Measurements from ENCODE around the gene NIT1. TPM values are rescaled to one million over a fixed set of nuclear protein-coding genes. Genes with fewer than 3 reads are reported as not detected.
A peak's percentile ranks its signal among the peaks of the same experiment; 100 is the strongest.

NIT1 gene
- polyA plus RNA-seq, 1 donor, result 80.6 TPM

DNA sequence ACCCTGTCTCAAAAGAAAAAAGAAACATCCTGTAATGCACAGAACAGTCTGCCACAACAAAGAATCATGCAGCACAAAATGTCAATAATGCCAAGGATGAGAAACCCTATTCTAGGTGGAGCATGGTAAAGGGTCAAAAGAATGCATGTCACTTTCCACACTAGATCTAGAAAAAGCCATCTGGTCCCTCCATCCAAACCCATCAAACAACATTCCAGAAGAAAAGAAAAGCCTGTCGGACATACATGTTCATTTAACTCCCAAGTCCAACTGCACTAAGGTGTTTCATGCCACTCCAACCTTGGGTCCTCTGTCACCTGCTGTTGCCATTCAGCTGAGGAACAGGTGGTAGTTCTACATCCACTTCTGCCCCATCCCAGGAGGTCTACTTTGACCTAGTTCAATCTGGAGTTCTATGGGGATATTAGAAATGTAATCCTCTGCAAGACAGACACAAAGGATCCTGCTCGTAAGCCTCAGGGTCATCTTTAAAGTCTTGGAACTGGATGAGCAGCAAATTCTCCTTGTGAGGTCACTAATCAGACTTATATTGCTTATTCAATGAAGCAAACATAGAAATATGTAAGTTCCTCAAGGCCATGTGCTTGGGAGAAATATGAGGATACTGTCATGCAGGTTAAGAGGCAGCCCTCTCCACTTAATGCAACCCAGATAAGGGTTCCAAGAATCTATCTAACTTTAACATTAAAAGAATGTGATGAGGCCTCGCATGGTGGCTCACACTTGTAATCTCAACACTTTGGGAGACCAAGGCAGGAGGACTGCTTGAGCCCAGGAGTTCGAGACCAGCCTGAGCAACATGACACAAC lies 10.9 kb downstream of the NIT1 start:
- Histone ChIP-seq H3K27me3 (ENCODE audit: control insufficient read depth, insufficient read depth, low read length) (no peaks in the 10 kb centered on the region), H3K4me1 (ENCODE audit: control insufficient read depth, insufficient read depth, low read length) (peaks cover 5% of the 10 kb centered on the region), H3K36me3 (ENCODE audit: control insufficient read depth, insufficient read depth, low read length) (peaks cover 52% of the 10 kb centered on the region), H3K9me3 (ENCODE audit: control insufficient read depth, low read depth, low read length) (no peaks in the 10 kb centered on the region), H3K4me3 (ENCODE audit: low read length) (no peak overlapping the region), H3K27ac (ENCODE audit: low read length) (no peak overlapping the region)
- WGBS (ENCODE audit: insufficient coverage, low lambda C conversion rate), result 83% methylated on average over 1 of the region's 4 CpGs
- no peak for DNase-seq

DNA sequence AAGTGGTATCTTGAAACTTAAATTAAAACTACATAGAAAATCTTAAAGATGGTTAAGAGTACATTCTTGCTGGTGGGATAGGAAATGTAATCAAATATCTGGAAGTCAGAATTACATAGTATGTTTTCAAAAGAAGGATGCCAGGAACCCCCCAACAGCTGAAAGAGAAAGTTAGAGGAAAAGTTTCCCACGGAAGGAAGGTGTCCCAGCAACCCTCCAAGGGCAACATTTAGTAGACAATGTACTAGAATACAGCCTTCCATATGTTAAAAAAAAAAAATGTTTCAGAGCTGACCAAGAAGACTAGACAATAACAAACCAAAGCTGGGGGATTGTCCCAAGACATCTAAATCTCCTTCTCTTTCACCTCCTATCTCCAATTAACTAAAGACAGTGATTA lies 12.4 kb downstream of the NIT1 start:
- Histone ChIP-seq H3K27me3 (ENCODE audit: control insufficient read depth, insufficient read depth, low read length) (no peaks in the 10 kb centered on the region), H3K9me3 (ENCODE audit: control insufficient read depth, low read depth, low read length) (no peaks in the 10 kb centered on the region), H3K4me1 (ENCODE audit: control insufficient read depth, insufficient read depth, low read length) (peaks cover 5% of the 10 kb centered on the region), H3K4me3 (ENCODE audit: low read length) (no peak overlapping the region), H3K36me3 (ENCODE audit: control insufficient read depth, insufficient read depth, low read length) (peaks cover 40% of the 10 kb centered on the region), H3K27ac (ENCODE audit: low read length) (no peak overlapping the region)
- no peak for DNase-seq
- WGBS (ENCODE audit: insufficient coverage, low lambda C conversion rate), result 83% methylated on average over 1 of the region's 1 CpG

DNA sequence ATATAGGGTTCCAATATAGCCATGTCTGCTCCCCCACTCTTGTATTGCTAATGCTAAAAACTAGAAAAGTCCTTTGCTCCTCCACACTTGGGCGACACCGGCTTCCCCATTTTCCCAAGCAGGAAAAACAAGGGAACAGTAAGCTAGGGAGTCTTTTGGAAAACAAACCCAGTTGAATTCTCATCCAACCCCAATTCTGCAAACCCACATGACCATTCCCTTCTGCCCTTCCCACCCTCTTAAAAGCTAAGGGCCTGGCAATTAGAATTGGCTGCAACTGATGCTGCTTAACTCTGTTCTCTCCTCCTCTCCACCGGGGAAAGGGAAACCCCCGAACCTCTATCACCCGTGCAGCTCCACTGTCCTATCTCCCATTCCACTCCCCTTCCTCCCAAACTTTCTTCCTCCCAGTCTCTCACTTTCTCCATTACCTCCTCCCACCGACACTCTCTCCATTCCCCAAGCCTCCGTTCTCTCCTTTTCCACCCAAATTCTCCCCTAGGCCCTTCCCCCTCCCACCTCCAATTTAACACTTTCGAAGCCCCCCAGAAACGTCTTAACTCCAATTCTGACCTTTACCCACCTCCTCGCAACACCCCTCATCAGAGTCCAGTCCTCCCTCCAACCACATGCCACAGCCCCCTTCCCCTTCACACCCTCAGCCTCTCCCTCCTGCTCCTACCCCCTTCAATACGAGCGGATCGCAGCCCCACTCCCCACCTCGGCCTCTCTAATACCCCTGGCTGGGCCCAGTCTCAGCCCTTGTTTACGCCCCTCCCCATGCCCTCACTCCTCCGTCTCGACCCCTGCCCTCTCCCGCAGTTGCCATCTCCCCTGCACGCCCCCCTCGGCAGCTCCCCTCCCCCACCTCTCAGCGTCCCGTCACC lies 13.9 kb downstream of the NIT1 start:
- H3K27me3 ChIP-seq (ENCODE audit: control insufficient read depth, insufficient read depth, low read length), result no peaks in the 10 kb centered on the region
- H3K27ac ChIP-seq (ENCODE audit: low read length), result peak overlapping the region; percentile 65
- peak; percentile 22 to 39 for DNase-seq
- peaks cover 30% of the 10 kb centered on the region for H3K36me3 ChIP-seq (ENCODE audit: control insufficient read depth, insufficient read depth, low read length)
- WGBS (ENCODE audit: insufficient coverage, low lambda C conversion rate), result 0% methylated on average over 3 of the region's 22 CpGs
- peaks cover 5% of the 10 kb centered on the region for H3K4me1 ChIP-seq (ENCODE audit: control insufficient read depth, insufficient read depth, low read length)
- no peaks in the 10 kb centered on the region for H3K9me3 ChIP-seq (ENCODE audit: control insufficient read depth, low read depth, low read length)
- H3K4me3 ChIP-seq (ENCODE audit: low read length), result peak overlapping the region; percentile 70

DNA sequence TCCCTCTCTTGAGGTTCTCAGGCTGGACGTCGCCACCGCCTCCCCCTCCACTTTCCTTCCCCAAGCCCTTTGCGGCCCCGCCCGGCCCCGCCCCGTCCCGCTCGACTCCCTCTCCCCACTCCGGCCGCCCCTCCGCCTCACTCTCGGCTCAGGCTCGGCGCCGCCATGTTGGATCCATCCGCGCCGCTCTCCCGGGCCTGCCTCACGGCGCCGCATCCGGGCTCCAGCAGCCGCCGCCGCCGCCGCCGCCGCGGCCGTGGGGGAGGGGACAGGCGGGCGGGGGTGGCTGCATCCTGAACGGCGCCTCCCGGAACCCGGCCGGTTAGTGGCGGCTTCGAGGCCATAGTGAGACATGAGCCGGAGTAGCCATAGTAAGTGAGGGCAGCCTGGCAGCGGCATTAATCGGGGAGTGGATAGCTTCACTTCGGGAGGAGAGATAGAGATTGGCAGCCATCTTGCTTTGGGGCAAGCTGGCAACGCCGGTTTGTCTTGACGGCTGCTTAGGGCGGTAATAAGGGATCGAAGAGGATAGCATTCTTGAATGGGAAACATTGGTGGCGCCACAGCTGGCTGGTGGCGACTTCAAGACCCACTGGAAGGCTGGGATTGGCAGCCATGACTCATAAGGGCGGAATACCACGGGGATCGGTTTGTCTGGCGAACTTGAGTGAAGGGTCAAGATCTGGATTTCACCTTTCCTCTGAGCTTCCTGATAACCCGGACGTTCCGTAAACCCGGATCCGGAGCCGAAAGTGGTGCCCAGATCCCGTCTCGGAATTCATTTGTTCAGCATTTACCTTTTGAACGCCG lies 14.7 kb downstream of the NIT1 start, which contains the start of gene DEDD:
Gene DEDD (minus strand): TSS at position 258 of the 810 bp plus-strand sequence. CDS start 8,205 bp downstream, outside the sequence.
- Histone ChIP-seq H3K9me3 (ENCODE audit: control insufficient read depth, low read depth, low read length) (no peaks in the 10 kb centered on the region), H3K27ac (ENCODE audit: low read length) (peak within 1 kb of the TSS; percentile 95), H3K4me1 (ENCODE audit: control insufficient read depth, insufficient read depth, low read length) (peaks cover 5% of the 10 kb centered on the region), H3K4me3 (ENCODE audit: low read length) (peak within 1 kb of the TSS; percentile 70), H3K27me3 (ENCODE audit: control insufficient read depth, insufficient read depth, low read length) (no peaks in the 10 kb centered on the region), H3K36me3 (ENCODE audit: control insufficient read depth, insufficient read depth, low read length) (peaks cover 21% of the 10 kb centered on the region)
- no CpG with 5 or more reads among the region's 68 CpGs for WGBS (ENCODE audit: insufficient coverage, low lambda C conversion rate)
- peak; percentile 95 to 99 for DNase-seq

DNA sequence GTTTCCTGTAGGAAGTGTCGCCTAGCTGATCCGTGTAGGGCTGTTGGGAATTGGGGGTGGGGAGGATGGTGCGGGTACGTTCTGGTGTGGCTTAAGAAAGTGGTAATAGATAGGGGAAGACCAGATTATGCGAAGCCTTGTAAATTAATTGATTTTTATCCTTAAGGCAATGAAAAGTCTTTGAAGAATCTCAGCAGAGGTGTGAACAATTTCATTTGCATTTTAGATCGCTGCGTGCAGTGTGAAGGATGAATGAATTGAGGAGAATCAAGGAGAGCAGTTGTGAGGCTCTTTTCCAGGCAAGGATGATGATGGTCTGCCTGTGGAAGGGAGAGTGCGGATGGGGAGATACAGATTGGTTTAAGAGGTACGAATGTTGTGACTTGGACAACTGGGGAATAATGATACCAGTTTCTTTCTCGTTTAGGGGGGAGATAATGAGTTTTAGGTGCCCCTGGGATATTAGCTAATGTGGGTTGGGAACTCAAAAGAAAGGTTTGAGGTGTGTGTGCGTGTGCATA lies 15.4 kb downstream of the NIT1 start:
- Histone ChIP-seq H3K27me3 (ENCODE audit: control insufficient read depth, insufficient read depth, low read length) (no peaks in the 10 kb centered on the region), H3K27ac (ENCODE audit: low read length) (peak overlapping the region; percentile 95), H3K4me3 (ENCODE audit: low read length) (peak overlapping the region; percentile 70), H3K4me1 (ENCODE audit: control insufficient read depth, insufficient read depth, low read length) (peaks cover 5% of the 10 kb centered on the region), H3K9me3 (ENCODE audit: control insufficient read depth, low read depth, low read length) (no peaks in the 10 kb centered on the region), H3K36me3 (ENCODE audit: control insufficient read depth, insufficient read depth, low read length) (peaks cover 15% of the 10 kb centered on the region)
- no peak for DNase-seq
- WGBS (ENCODE audit: insufficient coverage, low lambda C conversion rate), result 5% methylated on average over 6 of the region's 11 CpGs

DNA sequence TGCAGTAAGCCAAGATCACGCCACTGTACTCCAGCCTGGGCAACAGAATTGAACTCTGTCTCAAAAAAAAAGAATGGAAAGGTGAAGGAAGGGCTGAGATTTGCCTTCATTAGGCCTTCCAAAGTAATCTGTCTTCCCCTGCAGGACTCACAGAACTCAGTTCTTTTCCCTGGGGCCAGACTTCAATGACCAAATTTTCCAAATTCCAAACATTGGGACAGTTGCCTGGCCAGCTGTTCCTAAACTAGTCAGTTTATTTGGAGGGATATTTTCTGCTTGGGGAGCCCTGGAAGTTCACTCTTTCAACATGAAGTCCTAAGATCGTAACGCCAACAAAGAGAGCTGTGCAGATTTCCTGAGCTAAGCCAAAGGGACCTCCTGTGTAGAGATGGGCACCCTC lies 20.0 kb downstream of the NIT1 start:
- no peaks in the 10 kb centered on the region for H3K36me3 ChIP-seq (ENCODE audit: control insufficient read depth, insufficient read depth, low read length)
- H3K27me3 ChIP-seq (ENCODE audit: control insufficient read depth, insufficient read depth, low read length), result no peaks in the 10 kb centered on the region
- H3K27ac ChIP-seq (ENCODE audit: low read length), result no peak overlapping the region
- H3K4me3 ChIP-seq (ENCODE audit: low read length), result no peak overlapping the region
- WGBS (ENCODE audit: insufficient coverage, low lambda C conversion rate), result no CpG with 5 or more reads among the region's 3 CpGs
- H3K9me3 ChIP-seq (ENCODE audit: control insufficient read depth, low read depth, low read length), result no peaks in the 10 kb centered on the region
- no peak for DNase-seq
- H3K4me1 ChIP-seq (ENCODE audit: control insufficient read depth, insufficient read depth, low read length), result no peaks in the 10 kb centered on the region

DNA sequence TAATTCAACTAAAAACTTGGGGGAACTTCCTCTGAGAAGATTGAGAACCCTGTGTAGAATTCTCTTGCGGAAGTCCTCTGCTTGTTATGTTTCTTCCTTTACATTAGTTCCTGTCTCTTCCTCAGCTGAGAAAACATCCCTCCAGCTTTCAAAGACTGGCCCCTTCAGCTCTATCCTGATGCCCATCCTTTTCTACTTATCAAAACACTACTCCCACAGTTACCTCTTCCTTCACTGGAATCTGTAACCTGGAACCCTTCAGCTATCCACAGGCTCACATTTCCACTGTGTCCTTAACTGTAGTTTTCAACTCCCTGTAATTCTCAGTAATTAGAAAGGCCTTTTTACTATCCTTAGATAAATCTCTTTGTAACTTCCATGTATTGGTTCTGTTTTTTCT lies 20.5 kb downstream of the NIT1 start:
- 75% methylated on average over 1 of the region's 1 CpG for WGBS (ENCODE audit: insufficient coverage, low lambda C conversion rate)
- H3K4me1 ChIP-seq (ENCODE audit: control insufficient read depth, insufficient read depth, low read length), result no peaks in the 10 kb centered on the region
- H3K27ac ChIP-seq (ENCODE audit: low read length), result no peak overlapping the region
- DNase-seq, result no peak
- no peaks in the 10 kb centered on the region for H3K9me3 ChIP-seq (ENCODE audit: control insufficient read depth, low read depth, low read length)
- no peaks in the 10 kb centered on the region for H3K36me3 ChIP-seq (ENCODE audit: control insufficient read depth, insufficient read depth, low read length)
- no peaks in the 10 kb centered on the region for H3K27me3 ChIP-seq (ENCODE audit: control insufficient read depth, insufficient read depth, low read length)
- no peak overlapping the region for H3K4me3 ChIP-seq (ENCODE audit: low read length)

DNA sequence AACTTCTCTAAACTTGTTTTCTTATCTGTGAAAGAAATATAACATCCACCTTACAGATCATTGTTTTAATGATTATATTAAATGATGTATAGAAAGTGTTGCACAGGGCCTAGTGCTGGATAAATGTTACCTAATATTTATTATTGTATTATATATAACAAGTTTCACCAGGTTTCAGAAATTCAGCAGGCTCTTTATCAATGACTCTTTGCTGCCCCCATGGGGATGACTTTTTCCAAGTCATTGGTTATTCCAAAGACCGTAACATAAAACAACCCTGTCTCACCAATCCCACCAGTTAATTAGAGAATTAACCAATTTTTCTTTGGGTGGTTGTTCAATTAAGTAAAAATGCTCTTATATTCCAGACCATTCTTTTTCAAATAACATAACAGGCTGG lies 21.9 kb downstream of the NIT1 start:
- Histone ChIP-seq H3K4me1 (ENCODE audit: control insufficient read depth, insufficient read depth, low read length) (no peaks in the 10 kb centered on the region), H3K27ac (ENCODE audit: low read length) (no peak overlapping the region), H3K9me3 (ENCODE audit: control insufficient read depth, low read depth, low read length) (no peaks in the 10 kb centered on the region), H3K27me3 (ENCODE audit: control insufficient read depth, insufficient read depth, low read length) (no peaks in the 10 kb centered on the region), H3K36me3 (ENCODE audit: control insufficient read depth, insufficient read depth, low read length) (no peaks in the 10 kb centered on the region), H3K4me3 (ENCODE audit: low read length) (no peak overlapping the region)
- no CpG with 5 or more reads among the region's 1 CpG for WGBS (ENCODE audit: insufficient coverage, low lambda C conversion rate)
- peak in 1 of 2 donors; percentile 35 for DNase-seq

DNA sequence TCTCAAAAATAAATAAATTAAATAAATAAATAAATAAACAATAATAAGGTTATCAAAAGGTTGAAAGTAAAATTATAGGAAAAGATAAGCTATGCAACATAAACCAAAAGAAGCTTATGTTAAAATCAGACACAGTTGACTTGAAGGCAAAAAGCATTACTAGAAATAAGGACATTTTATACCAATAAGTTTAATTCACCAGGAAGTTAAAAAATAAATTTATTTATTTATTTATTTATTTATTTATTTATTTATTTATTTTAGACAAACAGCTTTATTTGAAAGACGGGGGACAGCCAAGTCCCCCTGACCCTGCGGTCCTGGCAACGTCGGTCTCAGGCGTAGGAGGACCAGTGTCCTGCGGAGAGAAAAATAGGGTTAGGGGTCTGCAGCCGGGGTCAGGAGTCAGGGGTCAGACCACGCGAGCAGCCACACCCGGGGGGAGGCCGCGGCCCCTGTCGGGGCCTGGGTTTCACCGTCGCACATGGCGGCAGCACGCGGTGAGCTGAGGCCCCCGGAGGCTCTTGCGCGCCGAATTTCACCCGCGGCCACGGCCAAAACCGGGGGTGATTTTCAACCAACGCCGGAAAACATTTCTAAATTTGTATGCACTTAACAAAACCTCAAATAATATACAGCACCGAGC lies 23.0 kb downstream of the NIT1 start:
- H3K4me1 ChIP-seq (ENCODE audit: control insufficient read depth, insufficient read depth, low read length), result no peaks in the 10 kb centered on the region
- DNase-seq, result no peak
- 95% methylated on average over 2 of the region's 29 CpGs for WGBS (ENCODE audit: insufficient coverage, low lambda C conversion rate)
- no peaks in the 10 kb centered on the region for H3K27me3 ChIP-seq (ENCODE audit: control insufficient read depth, insufficient read depth, low read length)
- H3K9me3 ChIP-seq (ENCODE audit: control insufficient read depth, low read depth, low read length), result no peaks in the 10 kb centered on the region
- no peaks in the 10 kb centered on the region for H3K36me3 ChIP-seq (ENCODE audit: control insufficient read depth, insufficient read depth, low read length)
- H3K4me3 ChIP-seq (ENCODE audit: low read length), result no peak overlapping the region
- H3K27ac ChIP-seq (ENCODE audit: low read length), result no peak overlapping the region
